ENCODE measurements around the gene LTBP4.
"Not testable (repeated sequence)": the region's sequence is repeated elsewhere in the genome, so short reads cannot be mapped to it uniquely, and the experiment has no call there.

Gene LTBP4

GRCh38 chr19:40576585-40577451 is 24.4 kb upstream of the LTBP4 start, which contains the start of gene SHKBP1:
SHKBP1 (plus strand) TSS chr19:40576873; CDS start chr19:40576900, 27 bp downstream.
- peak; percentile 90 for DNase-seq (ENCODE audit: low read depth)

GRCh38 chr19:40578442-40578908 is 22.7 kb upstream of the LTBP4 start:
- peak; percentile 63 for DNase-seq (ENCODE audit: low read depth)

- no peak for DNase-seq (ENCODE audit: low read depth)
Observed at GRCh38 chr19:40580619-40581018, 20.6 kb upstream of the LTBP4 start.

- no peak for DNase-seq (ENCODE audit: low read depth)
Observed at GRCh38 chr19:40581531-40581930, 19.6 kb upstream of the LTBP4 start.

GRCh38 chr19:40582467-40582866 is 18.7 kb upstream of the LTBP4 start:
- DNase-seq (ENCODE audit: low read depth): no peak

- DNase-seq (ENCODE audit: low read depth): no peak
Observed at GRCh38 chr19:40583283-40583682, 17.9 kb upstream of the LTBP4 start.

GRCh38 chr19:40584007-40584406 is 17.2 kb upstream of the LTBP4 start:
- DNase-seq (ENCODE audit: low read depth): no peak

GRCh38 chr19:40585241-40585981 is 15.8 kb upstream of the LTBP4 start:
- peak; percentile 68 for DNase-seq (ENCODE audit: low read depth)

GRCh38 chr19:40585982-40586422 is 15.2 kb upstream of the LTBP4 start:
- no peak for DNase-seq (ENCODE audit: low read depth)

GRCh38 chr19:40586611-40587010 is 14.6 kb upstream of the LTBP4 start:
- no peak for DNase-seq (ENCODE audit: low read depth)

- DNase-seq (ENCODE audit: low read depth): peak; percentile 57
Observed at GRCh38 chr19:40588110-40588854, 12.9 kb upstream of the LTBP4 start.

GRCh38 chr19:40588926-40589569 is 12.1 kb upstream of the LTBP4 start:
- DNase-seq (ENCODE audit: low read depth): no peak

- DNase-seq (ENCODE audit: low read depth): no peak
Observed at GRCh38 chr19:40589591-40590429, 11.4 kb upstream of the LTBP4 start.

GRCh38 chr19:40590464-40591265 is 10.5 kb upstream of the LTBP4 start:
- DNase-seq (ENCODE audit: low read depth): no peak

- DNase-seq (ENCODE audit: low read depth): not testable (repeated sequence)
Observed at GRCh38 chr19:40591724-40592123, 9.4 kb upstream of the LTBP4 start.

GRCh38 chr19:40592170-40592569 is 9.0 kb upstream of the LTBP4 start:
- DNase-seq (ENCODE audit: low read depth): peak; percentile 88

GRCh38 chr19:40594255-40594654 is 6.9 kb upstream of the LTBP4 start:
- no peak for DNase-seq (ENCODE audit: low read depth)

- DNase-seq (ENCODE audit: low read depth): peak; percentile 39
Observed at GRCh38 chr19:40594657-40595091, 6.5 kb upstream of the LTBP4 start.

GRCh38 chr19:40596608-40597328 is 4.4 kb upstream of the LTBP4 start:
- peak; percentile 43 for DNase-seq (ENCODE audit: low read depth)
